K562 (cell line): ENCODE results near the gene TMEM95. TPM values are rescaled to one million over a fixed set of nuclear protein-coding genes. Genes with fewer than 3 reads are reported as not detected.
A peak's percentile ranks its signal among the peaks of the same experiment; 100 is the strongest.

ENCODE experiments used
- ARHGAP35 ChIP-seq: fragments of 450-650 bp; IDR thresholded peaks from 2 replicates; pipeline ENCODE4 v1.6.1; 2018; ENCODE audit not compliant: partially characterized antibody
- EGR1 ChIP-seq: fragments of 450-650 bp; conservative IDR thresholded peaks from 2 replicates; pipeline ENCODE4 v1.6.1; 2017; ENCODE audit warnings: mild to moderate bottlenecking
- FOXM1 ChIP-seq, 2 experiments: fragments of 450-650 bp in 1 of 2; sonication (generic) in 1 of 2; formaldehyde crosslinking in 1 of 2; IDR thresholded peaks; 2 replicates each; pipeline versions ENCODE4 v1.6.1 to v1.9.0; 2017 to 2022; ENCODE audit warnings: low read depth in 2 of 2, mild to moderate bottlenecking in 2 of 2, missing genetic modification reagents in 1 of 2, moderate library complexity in 1 of 2
- FUS ChIP-seq: fragments of 200-400 bp; formaldehyde crosslinking; optimal IDR thresholded peaks from 2 replicates; pipeline ENCODE3; 2017; ENCODE audit warnings: low read depth, low read length
- PCBP2 ChIP-seq: fragments of 200-400 bp; formaldehyde crosslinking; IDR thresholded peaks from 2 replicates; pipeline ENCODE4 v1.6.1; 2018; ENCODE audit warnings: low read length, low read depth, mild to moderate bottlenecking, moderate library complexity; ENCODE audit not compliant: poor library complexity, severe bottlenecking
- PML ChIP-seq: IDR thresholded peaks from 2 replicates; pipeline ENCODE4 v1.6.1; 2012; ENCODE audit warnings: low read length, inconsistent platforms
- POLR2A ChIP-seq: fragments of 450-650 bp; conservative IDR thresholded peaks from 2 replicates; pipeline ENCODE4 v1.6.1; 2016
- POLR3G ChIP-seq: IDR thresholded peaks from 2 replicates; pipeline ENCODE4 v1.6.1; 2011; ENCODE audit not compliant: insufficient read length, insufficient replicate concordance; ENCODE audit errors: extremely low read depth
- RBM39 ChIP-seq: fragments of 200-400 bp; formaldehyde crosslinking; optimal IDR thresholded peaks from 2 replicates; pipeline ENCODE3; 2018; ENCODE audit warnings: low read depth, low read length
- ZNF12 ChIP-seq: sonication (generic); formaldehyde crosslinking; IDR thresholded peaks from 2 replicates; pipeline ENCODE4 v1.4.0; 2020; ENCODE audit warnings: mild to moderate bottlenecking, missing genetic modification reagents
- ZNF316 ChIP-seq: fragments of 450-650 bp; IDR thresholded peaks from 2 replicates; pipeline ENCODE4 v1.6.1; 2016
- ZNF583 ChIP-seq: fragments of 250-450 bp; sonication (Bioruptor Pico); IDR thresholded peaks from 2 replicates; pipeline ENCODE4 v1.4.0; 2020
- ZSCAN32 ChIP-seq: fragments of 450-650 bp; formaldehyde crosslinking; IDR thresholded peaks from 2 replicates; pipeline ENCODE4 v1.4.0; 2020; ENCODE audit warnings: mild to moderate bottlenecking, moderate library complexity
- polyA plus RNA-seq, 8 experiments: library from polyadenylated mRNA; depleted of rRNA in 4 of 8; stranded (reverse) in 5 of 8; unstranded in 3 of 8; fragments of >200 nt; fragmentation: Nextera tagmentation in 2 of 8; fragmentation: Illumina TruSeq in 1 of 8; extraction: Ambion mirVana in 2 of 8; extraction: Trizol in 1 of 8; gene quantifications; 2 replicates each; pipeline versions ENCODE4 v1.2.1 to v1.2.3, GENCODE V29; 2011 to 2014; ENCODE audit warnings: inconsistent platforms in 1 of 8, missing spikeins in 1 of 8
- total RNA-seq, 7 experiments: library from RNA; depleted of rRNA in 6 of 7; stranded (reverse); fragments of >200 nt in 6 of 7; fragmentation: Illumina TruSeq in 2 of 7; extraction: Trizol in 2 of 7; gene quantifications; 2 replicates each; pipeline versions ENCODE4 v1.2.1 to v1.2.3, GENCODE V29; 2011 to 2021; ENCODE audit warnings: low replicate concordance in 1 of 7
- TF ChIP-seq, protein P1 (sequence below): sonication (generic); formaldehyde crosslinking; IDR thresholded peaks from 2 replicates; pipeline ENCODE4 v1.8.0; 2023; ENCODE audit warnings: mild to moderate bottlenecking, missing genetic modification reagents
- TF ChIP-seq, protein P2 (sequence below): fragments of 450-650 bp; formaldehyde crosslinking; IDR thresholded peaks from 2 replicates; pipeline ENCODE4 v1.4.0; 2020; ENCODE audit warnings: mild to moderate bottlenecking, moderate library complexity
- TF ChIP-seq, protein P3 (sequence below): fragments of 200-600 bp; sonication (generic); IDR thresholded peaks from one replicate; pipeline ENCODE4 v1.6.1; 2012; ENCODE audit warnings: mild to moderate bottlenecking, low read depth, low read length, inconsistent platforms

The TMEM95 gene
- total and polyA plus RNA-seq, 9 of the 15 experiments (the other 6 are each of a cell fraction or from before 2014, with no cell fraction given), result not detected

DNA sequence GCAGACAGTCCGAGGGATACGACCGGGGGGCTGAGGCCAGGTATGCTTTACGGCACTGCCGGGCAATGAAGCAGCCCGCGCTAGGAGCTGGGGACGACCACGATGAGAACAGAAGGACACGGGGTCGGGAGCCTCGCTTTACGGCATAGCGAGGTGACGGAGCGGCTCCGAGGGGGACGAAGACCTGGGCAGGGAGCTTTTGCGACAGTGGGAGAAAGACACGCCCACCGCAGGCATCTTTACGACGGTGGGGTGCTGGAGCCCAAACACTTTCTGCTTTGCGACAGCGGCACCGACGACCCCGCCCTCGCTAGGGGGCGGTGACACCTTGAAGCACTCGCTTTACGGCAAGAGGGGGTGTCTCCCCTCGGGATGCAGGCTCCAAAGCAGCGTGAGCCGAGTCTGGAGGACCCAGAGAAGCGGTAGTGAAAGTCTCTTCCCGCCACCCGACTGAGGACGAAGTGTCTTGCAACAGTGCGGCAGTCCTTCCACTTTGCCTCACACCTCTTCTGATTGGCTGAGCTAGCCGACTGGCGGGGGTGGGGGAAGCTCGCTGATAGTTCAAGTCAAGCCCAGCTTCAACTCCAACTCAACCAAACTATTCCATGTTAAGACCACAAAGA lies 25.5 kb upstream of the TMEM95 start (continued):
- TF ChIP-seq ZNF12 (CRISPR knock-in tag), result no peak
- no peak for TF ChIP-seq PML
- TF ChIP-seq FOXM1 (IDR thresholded peaks at IDR 0.05; ENCODE audit: low read depth), result no peak
- TF ChIP-seq FOXM1 (CRISPR knock-in tag; IDR thresholded peaks at IDR 0.05; ENCODE audit: low read depth), result no peak
- no peak for TF ChIP-seq PCBP2
- no peak for TF ChIP-seq ZNF583 (CRISPR knock-in tag)
- no peak for TF ChIP-seq ARHGAP35
- no peak for TF ChIP-seq RBM39
- no peak for TF ChIP-seq ZNF316
- TF ChIP-seq, protein P1, sequence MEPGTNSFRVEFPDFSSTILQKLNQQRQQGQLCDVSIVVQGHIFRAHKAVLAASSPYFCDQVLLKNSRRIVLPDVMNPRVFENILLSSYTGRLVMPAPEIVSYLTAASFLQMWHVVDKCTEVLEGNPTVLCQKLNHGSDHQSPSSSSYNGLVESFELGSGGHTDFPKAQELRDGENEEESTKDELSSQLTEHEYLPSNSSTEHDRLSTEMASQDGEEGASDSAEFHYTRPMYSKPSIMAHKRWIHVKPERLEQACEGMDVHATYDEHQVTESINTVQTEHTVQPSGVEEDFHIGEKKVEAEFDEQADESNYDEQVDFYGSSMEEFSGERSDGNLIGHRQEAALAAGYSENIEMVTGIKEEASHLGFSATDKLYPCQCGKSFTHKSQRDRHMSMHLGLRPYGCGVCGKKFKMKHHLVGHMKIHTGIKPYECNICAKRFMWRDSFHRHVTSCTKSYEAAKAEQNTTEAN (CRISPR knock-in tag), result no peak
- TF ChIP-seq FUS, result no peak
- TF ChIP-seq POLR3G, result no peak
- TF ChIP-seq, protein P2, sequence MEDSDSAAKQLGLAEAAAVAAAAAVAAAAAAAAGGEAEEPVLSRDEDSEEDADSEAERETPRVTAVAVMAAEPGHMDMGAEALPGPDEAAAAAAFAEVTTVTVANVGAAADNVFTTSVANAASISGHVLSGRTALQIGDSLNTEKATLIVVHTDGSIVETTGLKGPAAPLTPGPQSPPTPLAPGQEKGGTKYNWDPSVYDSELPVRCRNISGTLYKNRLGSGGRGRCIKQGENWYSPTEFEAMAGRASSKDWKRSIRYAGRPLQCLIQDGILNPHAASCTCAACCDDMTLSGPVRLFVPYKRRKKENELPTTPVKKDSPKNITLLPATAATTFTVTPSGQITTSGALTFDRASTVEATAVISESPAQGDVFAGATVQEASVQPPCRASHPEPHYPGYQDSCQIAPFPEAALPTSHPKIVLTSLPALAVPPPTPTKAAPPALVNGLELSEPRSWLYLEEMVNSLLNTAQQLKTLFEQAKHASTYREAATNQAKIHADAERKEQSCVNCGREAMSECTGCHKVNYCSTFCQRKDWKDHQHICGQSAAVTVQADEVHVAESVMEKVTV (CRISPR knock-in tag), result no peak
- TF ChIP-seq ZSCAN32, result no peak
- peak; percentile 70 for TF ChIP-seq POLR2A
- TF ChIP-seq, protein P3, sequence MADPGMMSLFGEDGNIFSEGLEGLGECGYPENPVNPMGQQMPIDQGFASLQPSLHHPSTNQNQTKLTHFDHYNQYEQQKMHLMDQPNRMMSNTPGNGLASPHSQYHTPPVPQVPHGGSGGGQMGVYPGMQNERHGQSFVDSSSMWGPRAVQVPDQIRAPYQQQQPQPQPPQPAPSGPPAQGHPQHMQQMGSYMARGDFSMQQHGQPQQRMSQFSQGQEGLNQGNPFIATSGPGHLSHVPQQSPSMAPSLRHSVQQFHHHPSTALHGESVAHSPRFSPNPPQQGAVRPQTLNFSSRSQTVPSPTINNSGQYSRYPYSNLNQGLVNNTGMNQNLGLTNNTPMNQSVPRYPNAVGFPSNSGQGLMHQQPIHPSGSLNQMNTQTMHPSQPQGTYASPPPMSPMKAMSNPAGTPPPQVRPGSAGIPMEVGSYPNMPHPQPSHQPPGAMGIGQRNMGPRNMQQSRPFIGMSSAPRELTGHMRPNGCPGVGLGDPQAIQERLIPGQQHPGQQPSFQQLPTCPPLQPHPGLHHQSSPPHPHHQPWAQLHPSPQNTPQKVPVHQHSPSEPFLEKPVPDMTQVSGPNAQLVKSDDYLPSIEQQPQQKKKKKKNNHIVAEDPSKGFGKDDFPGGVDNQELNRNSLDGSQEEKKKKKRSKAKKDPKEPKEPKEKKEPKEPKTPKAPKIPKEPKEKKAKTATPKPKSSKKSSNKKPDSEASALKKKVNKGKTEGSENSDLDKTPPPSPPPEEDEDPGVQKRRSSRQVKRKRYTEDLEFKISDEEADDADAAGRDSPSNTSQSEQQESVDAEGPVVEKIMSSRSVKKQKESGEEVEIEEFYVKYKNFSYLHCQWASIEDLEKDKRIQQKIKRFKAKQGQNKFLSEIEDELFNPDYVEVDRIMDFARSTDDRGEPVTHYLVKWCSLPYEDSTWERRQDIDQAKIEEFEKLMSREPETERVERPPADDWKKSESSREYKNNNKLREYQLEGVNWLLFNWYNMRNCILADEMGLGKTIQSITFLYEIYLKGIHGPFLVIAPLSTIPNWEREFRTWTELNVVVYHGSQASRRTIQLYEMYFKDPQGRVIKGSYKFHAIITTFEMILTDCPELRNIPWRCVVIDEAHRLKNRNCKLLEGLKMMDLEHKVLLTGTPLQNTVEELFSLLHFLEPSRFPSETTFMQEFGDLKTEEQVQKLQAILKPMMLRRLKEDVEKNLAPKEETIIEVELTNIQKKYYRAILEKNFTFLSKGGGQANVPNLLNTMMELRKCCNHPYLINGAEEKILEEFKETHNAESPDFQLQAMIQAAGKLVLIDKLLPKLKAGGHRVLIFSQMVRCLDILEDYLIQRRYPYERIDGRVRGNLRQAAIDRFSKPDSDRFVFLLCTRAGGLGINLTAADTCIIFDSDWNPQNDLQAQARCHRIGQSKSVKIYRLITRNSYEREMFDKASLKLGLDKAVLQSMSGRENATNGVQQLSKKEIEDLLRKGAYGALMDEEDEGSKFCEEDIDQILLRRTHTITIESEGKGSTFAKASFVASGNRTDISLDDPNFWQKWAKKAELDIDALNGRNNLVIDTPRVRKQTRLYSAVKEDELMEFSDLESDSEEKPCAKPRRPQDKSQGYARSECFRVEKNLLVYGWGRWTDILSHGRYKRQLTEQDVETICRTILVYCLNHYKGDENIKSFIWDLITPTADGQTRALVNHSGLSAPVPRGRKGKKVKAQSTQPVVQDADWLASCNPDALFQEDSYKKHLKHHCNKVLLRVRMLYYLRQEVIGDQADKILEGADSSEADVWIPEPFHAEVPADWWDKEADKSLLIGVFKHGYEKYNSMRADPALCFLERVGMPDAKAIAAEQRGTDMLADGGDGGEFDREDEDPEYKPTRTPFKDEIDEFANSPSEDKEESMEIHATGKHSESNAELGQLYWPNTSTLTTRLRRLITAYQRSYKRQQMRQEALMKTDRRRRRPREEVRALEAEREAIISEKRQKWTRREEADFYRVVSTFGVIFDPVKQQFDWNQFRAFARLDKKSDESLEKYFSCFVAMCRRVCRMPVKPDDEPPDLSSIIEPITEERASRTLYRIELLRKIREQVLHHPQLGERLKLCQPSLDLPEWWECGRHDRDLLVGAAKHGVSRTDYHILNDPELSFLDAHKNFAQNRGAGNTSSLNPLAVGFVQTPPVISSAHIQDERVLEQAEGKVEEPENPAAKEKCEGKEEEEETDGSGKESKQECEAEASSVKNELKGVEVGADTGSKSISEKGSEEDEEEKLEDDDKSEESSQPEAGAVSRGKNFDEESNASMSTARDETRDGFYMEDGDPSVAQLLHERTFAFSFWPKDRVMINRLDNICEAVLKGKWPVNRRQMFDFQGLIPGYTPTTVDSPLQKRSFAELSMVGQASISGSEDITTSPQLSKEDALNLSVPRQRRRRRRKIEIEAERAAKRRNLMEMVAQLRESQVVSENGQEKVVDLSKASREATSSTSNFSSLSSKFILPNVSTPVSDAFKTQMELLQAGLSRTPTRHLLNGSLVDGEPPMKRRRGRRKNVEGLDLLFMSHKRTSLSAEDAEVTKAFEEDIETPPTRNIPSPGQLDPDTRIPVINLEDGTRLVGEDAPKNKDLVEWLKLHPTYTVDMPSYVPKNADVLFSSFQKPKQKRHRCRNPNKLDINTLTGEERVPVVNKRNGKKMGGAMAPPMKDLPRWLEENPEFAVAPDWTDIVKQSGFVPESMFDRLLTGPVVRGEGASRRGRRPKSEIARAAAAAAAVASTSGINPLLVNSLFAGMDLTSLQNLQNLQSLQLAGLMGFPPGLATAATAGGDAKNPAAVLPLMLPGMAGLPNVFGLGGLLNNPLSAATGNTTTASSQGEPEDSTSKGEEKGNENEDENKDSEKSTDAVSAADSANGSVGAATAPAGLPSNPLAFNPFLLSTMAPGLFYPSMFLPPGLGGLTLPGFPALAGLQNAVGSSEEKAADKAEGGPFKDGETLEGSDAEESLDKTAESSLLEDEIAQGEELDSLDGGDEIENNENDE, result no peak
- TF ChIP-seq EGR1, result peak; percentile 77
